ENCODE results near the gene CDA.

DNA sequence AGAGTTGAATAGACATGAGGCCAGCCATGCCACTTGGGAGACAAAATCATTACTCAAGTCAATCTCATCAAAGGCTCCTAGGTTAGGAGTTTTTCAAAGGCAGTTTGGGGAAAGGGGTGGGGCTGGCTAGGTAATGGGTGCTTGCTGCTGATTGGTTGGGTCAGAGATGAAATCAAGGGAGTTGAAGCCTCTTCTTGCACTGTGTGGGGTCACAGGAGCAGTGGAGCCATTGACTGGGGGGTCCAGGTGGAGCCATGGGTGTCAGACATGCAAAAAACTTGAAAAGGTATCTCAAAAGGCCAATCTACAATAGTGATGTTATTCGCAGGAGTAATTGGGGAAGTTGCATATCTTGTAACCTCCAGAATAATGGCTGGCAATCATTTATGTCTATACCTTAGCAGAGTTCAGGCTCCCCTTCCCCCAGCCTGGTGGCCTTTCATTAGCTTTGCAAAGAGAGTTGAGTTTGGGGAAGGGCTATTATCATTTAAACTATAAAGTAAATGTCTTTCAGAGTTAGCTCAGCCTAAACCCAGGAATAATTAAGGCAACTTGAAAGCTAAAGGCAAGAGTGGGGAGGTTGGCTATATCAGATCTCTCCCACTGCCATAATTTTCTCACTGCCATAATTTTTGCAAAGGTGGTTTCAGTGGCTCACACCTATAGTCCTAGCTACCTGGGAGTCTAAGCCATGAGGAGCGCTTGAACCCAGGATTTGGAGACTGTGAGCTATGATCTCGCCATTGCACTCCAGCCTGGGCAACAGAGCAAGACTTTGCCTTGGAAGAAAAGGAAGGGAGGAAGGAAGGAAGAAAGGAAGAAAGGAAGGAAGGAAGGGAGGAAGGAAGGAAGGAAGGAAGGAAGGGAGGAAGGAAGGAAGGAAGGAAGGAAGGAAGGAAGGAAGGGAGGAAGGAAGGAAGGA, 36.5 kb downstream of the CDA start:
- TF ChIP-seq EZH2 (IDR thresholded peaks at IDR 0.05; ENCODE audit: insufficient read depth, low read length) = no peak
- TF ChIP-seq, protein P1, sequence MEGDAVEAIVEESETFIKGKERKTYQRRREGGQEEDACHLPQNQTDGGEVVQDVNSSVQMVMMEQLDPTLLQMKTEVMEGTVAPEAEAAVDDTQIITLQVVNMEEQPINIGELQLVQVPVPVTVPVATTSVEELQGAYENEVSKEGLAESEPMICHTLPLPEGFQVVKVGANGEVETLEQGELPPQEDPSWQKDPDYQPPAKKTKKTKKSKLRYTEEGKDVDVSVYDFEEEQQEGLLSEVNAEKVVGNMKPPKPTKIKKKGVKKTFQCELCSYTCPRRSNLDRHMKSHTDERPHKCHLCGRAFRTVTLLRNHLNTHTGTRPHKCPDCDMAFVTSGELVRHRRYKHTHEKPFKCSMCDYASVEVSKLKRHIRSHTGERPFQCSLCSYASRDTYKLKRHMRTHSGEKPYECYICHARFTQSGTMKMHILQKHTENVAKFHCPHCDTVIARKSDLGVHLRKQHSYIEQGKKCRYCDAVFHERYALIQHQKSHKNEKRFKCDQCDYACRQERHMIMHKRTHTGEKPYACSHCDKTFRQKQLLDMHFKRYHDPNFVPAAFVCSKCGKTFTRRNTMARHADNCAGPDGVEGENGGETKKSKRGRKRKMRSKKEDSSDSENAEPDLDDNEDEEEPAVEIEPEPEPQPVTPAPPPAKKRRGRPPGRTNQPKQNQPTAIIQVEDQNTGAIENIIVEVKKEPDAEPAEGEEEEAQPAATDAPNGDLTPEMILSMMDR (IDR thresholded peaks at IDR 0.05; ENCODE audit: insufficient read depth, low read depth, low read length) = no peak
